SK-N-MC (cell line): ENCODE data around the gene HTRA1.

Experiments used
- DNase-seq: peaks from one replicate; pipeline ENCODE4 v3.0.0-alpha.2; 2011; ENCODE audit warnings: low read depth, low spot score
- H3K27ac ChIP-seq: fragments of 200-600 bp; sonication (generic); 2 replicates; pipeline ENCODE4 v1.5.1; 2016; ENCODE audit warnings: mixed run types
- H3K36me3 ChIP-seq: fragments of 200-600 bp; sonication (generic); 2 replicates; pipeline ENCODE4 v1.6.1; 2017; ENCODE audit warnings: antibody characterized with exemption, low read length, mixed read lengths; ENCODE audit not compliant: insufficient read depth
- H3K4me3 ChIP-seq: fragments of 200-600 bp; sonication (generic); 2 replicates; pipeline ENCODE4 v1.5.1; 2016
- H3K9ac ChIP-seq: fragments of 200-600 bp; sonication (generic); 2 replicates; pipeline ENCODE4 v1.8.0; 2017; ENCODE audit warnings: mixed run types, mixed read lengths; ENCODE audit not compliant: insufficient read length
- H3K9me3 ChIP-seq: fragments of 200-600 bp; sonication (generic); 2 replicates; pipeline ENCODE4 v1.6.1; 2017; ENCODE audit warnings: low read depth, mild to moderate bottlenecking, antibody characterized with exemption, low read length, moderate library complexity, mixed read lengths
- EZH2 ChIP-seq: fragments of 200-600 bp; sonication (generic); IDR thresholded peaks from one replicate; pipeline ENCODE4 v1.6.1; 2017; ENCODE audit warnings: antibody characterized with exemption
- FOXP2 ChIP-seq: optimal IDR thresholded peaks from 2 replicates; pipeline ENCODE3; 2011; ENCODE audit warnings: mild to moderate bottlenecking, moderate library complexity; ENCODE audit not compliant: insufficient read depth; ENCODE audit errors: extremely low read length, control extremely low read depth
- POLR2AphosphoS5 ChIP-seq: IDR thresholded peaks from 2 replicates; pipeline ENCODE4 v1.6.1; 2012; ENCODE audit warnings: mild to moderate bottlenecking, low read depth, low read length, borderline replicate concordance

HTRA1 gene

DNA sequence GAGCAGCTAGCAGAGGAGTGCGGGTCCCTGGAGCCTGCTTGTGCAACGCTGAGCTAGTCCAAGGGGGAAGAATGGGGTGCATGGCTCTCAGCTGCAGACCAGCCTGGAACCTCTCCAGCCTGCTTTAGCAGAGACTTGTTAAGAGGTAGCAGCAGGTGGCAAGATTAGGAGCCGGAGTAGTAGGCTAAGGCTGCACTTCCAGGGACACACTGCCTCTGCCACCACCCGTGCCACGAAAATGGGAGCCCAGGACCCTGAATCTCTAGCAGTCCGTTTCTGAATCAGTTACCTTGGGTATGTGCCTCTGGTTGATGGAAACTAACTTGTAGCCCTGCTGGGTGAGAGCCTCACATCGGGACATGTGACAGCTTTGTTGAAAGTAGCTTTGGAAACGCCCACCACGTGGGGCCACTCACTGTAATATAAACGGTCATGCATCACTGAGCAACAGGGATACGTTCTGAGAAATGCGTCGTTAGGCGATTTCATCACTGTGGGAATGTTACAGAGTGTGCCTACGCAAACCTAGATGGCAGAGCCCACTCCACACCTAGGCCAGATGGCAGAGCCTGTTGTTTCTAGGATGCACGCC is 25.9 kb downstream of the HTRA1 start:
- Histone ChIP-seq H3K9me3 (no peaks in the 10 kb centered on the region), H3K27ac (no peak overlapping the region), H3K4me3 (no peak overlapping the region), H3K9ac (no peak overlapping the region), H3K36me3 (no peaks in the 10 kb centered on the region)
- TF ChIP-seq EZH2: no peak
- no peak for TF ChIP-seq FOXP2
- TF ChIP-seq POLR2AphosphoS5: no peak
- DNase-seq: no peak

GRCh38 chr10:122490268-122490667 is 28.9 kb downstream of the HTRA1 start:
- Histone ChIP-seq H3K9ac (no peak overlapping the region), H3K4me3 (no peak overlapping the region), H3K9me3 (no peaks in the 10 kb centered on the region), H3K36me3 (no peaks in the 10 kb centered on the region), H3K27ac (no peak overlapping the region)
- TF ChIP-seq FOXP2 (no peak), POLR2AphosphoS5 (no peak), EZH2 (no peak)
- DNase-seq: no peak

DNA sequence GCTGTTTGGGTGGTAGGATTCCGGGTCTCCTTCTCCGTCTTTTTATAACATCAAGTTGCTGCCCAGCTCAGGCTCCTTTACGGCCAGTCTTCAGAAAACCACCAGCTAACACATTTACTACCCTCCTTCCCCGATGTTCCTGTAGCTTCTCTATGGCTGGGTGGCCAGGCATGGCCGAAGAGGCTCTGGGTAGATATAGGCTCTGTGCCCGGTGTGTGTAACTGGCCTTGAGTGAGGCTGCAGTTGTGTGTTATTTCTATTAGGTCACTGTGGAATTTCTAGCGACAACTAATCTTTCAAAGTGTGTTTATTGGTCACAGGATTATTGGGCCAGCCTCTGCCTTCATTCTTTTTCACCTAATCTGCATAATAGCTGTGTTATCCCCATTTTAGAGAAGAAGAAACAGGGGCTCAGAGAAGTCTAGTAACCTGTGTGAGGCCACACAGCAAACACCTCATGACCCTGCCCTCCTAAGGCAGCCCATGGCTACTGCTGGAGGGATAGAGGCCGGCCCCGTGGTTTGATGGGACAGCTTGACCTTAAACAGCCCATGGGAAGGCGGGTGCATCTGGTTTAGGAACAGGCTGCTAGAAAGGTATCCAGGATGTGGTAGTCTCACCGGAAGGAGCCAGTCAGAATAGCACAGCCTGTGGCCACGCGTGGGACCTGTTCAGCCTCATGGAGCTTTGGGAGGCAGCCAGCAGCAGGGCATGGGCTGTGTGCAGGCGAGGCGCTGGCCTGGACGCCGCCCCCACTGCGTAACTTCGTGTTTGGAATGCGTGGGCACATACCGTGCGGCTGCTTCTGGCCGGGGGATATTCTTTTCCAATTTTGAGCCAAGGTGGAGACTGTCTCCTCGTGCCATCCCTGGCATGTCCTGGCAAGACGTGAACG is 29.7 kb downstream of the HTRA1 start:
- H3K9me3 ChIP-seq: no peaks in the 10 kb centered on the region
- H3K36me3 ChIP-seq: no peaks in the 10 kb centered on the region
- no peak overlapping the region for H3K9ac ChIP-seq
- H3K27ac ChIP-seq: no peak overlapping the region
- DNase-seq: no peak
- H3K4me3 ChIP-seq: no peak overlapping the region
- TF ChIP-seq POLR2AphosphoS5 (no peak), EZH2 (no peak), FOXP2 (no peak)

DNA sequence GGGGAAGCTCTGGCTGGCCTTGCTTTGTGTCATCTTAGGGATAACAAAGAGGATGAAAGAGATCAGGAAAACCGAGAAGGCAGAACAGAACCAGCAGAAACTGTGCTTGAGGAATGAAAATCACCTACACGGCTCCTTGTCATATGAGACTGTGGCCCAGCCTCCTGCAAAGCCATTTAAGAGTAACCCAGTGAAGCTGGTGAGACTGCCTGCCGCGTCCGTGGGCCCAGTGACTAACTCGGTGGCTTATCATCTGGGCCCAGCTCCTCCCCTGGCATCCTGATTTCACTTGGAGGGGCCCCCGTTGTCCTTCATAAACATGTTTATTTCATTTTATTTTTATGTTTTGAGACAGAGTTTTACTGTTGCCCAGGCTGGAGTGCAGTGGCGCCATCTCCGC is 30.7 kb downstream of the HTRA1 start:
- Histone ChIP-seq H3K4me3 (no peak overlapping the region), H3K36me3 (no peaks in the 10 kb centered on the region), H3K27ac (no peak overlapping the region), H3K9me3 (no peaks in the 10 kb centered on the region), H3K9ac (no peak overlapping the region)
- TF ChIP-seq EZH2 (no peak), FOXP2 (no peak), POLR2AphosphoS5 (no peak)
- no peak for DNase-seq

- no peak overlapping the region for H3K27ac ChIP-seq
- H3K36me3 ChIP-seq: no peaks in the 10 kb centered on the region
- TF ChIP-seq EZH2 (no peak), POLR2AphosphoS5 (no peak), FOXP2 (no peak)
- no peak overlapping the region for H3K4me3 ChIP-seq
- DNase-seq: no peak
- no peak overlapping the region for H3K9ac ChIP-seq
- H3K9me3 ChIP-seq: no peaks in the 10 kb centered on the region
These were observed 31.7 kb downstream of the HTRA1 start for GRCh38 chr10:122492999-122493481.

DNA sequence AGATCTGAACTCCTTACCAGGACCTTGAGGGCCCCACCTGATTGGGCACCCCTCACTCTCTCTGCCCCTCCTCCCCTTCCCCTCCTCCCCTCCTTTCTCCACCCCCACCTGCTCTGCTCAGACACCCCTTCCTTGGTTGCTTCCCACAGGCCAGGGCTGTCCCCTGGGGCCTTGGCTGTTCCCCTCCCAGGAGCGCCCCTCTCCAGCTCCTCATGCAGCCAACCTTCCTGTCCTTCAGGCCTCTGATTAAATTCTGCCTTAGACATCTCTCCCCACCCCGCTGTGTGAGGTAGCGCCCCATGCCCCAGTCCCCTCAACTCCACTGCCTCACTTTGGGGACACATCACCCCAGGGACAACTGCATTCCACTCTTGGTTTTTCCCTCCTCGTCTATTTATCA is 32.4 kb downstream of the HTRA1 start:
- TF ChIP-seq POLR2AphosphoS5: no peak
- no peak for TF ChIP-seq EZH2
- no peak for TF ChIP-seq FOXP2
- Histone ChIP-seq H3K27ac (no peak overlapping the region), H3K9ac (no peak overlapping the region), H3K36me3 (no peaks in the 10 kb centered on the region), H3K4me3 (no peak overlapping the region), H3K9me3 (no peaks in the 10 kb centered on the region)
- no peak for DNase-seq

- Histone ChIP-seq H3K9me3 (no peaks in the 10 kb centered on the region), H3K4me3 (no peak overlapping the region), H3K36me3 (no peaks in the 10 kb centered on the region), H3K27ac (no peak overlapping the region), H3K9ac (no peak overlapping the region)
- TF ChIP-seq POLR2AphosphoS5 (no peak), FOXP2 (no peak), EZH2 (no peak)
- no peak for DNase-seq
These were observed 32.9 kb downstream of the HTRA1 start for GRCh38 chr10:122494173-122494820.

DNA sequence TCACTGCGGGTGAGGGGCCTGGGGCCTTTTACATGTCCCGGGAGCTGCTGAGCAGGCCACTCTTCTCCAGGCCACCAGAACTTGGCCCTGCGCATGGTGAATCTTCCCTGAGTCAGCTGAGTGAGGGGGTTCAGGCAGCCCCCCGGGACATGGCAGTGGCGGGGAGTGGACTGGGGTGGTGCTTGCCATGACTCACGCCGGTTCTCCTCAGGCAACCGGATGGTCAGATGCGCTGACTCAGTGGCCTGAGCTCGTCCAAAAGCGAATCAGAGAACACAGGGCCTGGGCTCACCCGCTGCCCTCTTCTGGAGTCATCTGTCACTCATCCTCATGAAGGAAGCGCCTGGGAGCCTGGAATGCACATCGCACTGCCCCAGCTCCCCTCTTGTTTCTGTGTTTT is 33.5 kb downstream of the HTRA1 start:
- Histone ChIP-seq H3K27ac (no peak overlapping the region), H3K36me3 (no peaks in the 10 kb centered on the region), H3K9me3 (no peaks in the 10 kb centered on the region), H3K4me3 (no peak overlapping the region), H3K9ac (no peak overlapping the region)
- TF ChIP-seq POLR2AphosphoS5 (no peak), FOXP2 (no peak), EZH2 (no peak)
- no peak for DNase-seq
